Retinal pigment epithelial cell (primary cell): ENCODE results near the gene SMARCAL1.
A peak's percentile ranks its signal among the peaks of the same experiment; 100 is the strongest.
"Not testable (repeated sequence)": the region's sequence is repeated elsewhere in the genome, so short reads cannot be mapped to it uniquely, and the experiment has no call there.

Experiments used
- DNase-seq: peaks from one replicate; pipeline ENCODE4 v3.0.0-alpha.2; 2010; ENCODE audit warnings: low read depth
- H3K4me3 ChIP-seq: 2 replicates; pipeline ENCODE4 v1.5.1; 2011; ENCODE audit warnings: mild to moderate bottlenecking, low read length, control low read depth, moderate library complexity
- CTCF ChIP-seq: conservative IDR thresholded peaks from 2 replicates; pipeline ENCODE4 v1.5.1; 2011; ENCODE audit warnings: low read depth, low read length, control low read depth, inconsistent platforms

Gene SMARCAL1

GRCh38 chr2:216370961-216371712, 41.1 kb upstream of the SMARCAL1 start:
- no peak for TF ChIP-seq CTCF
- no peak for DNase-seq
- H3K4me3 ChIP-seq: peak overlapping the region; percentile 61

GRCh38 chr2:216371721-216372702, 40.3 kb upstream of the SMARCAL1 start, which contains the start of gene MARCHF4:
TSS of gene MARCHF4 (minus strand) at chr2:216372483. CDS start at chr2:216370260, 2,223 bp downstream.
- TF ChIP-seq CTCF: no peak
- no peak for DNase-seq
- peak within 1 kb of the TSS; percentile 61 for H3K4me3 ChIP-seq

- DNase-seq: no peak
- no peak for TF ChIP-seq CTCF
- peak overlapping the region; percentile 61 for H3K4me3 ChIP-seq
These were observed 39.5 kb upstream of the SMARCAL1 start for GRCh38 chr2:216372761-216373291.

- H3K4me3 ChIP-seq: no peak overlapping the region
- TF ChIP-seq CTCF: no peak
- DNase-seq: no peak
These were observed 38.4 kb upstream of the SMARCAL1 start for GRCh38 chr2:216373896-216374295.

- H3K4me3 ChIP-seq: no peak overlapping the region
- TF ChIP-seq CTCF: no peak
- DNase-seq: no peak
These were observed 37.0 kb upstream of the SMARCAL1 start for GRCh38 chr2:216375286-216375685.

GRCh38 chr2:216379977-216380376, 32.3 kb upstream of the SMARCAL1 start:
- no peak for DNase-seq
- no peak for TF ChIP-seq CTCF
- H3K4me3 ChIP-seq: no peak overlapping the region

- not testable (repeated sequence) for DNase-seq, H3K4me3 ChIP-seq
These were observed 27.9 kb upstream of the SMARCAL1 start for GRCh38 chr2:216384409-216384808.
